ENCODE data around the gene PCBP3. TPM values are rescaled to one million over a fixed set of nuclear protein-coding genes. Genes with fewer than 3 reads are reported as not detected.

The PCBP3 gene
- polyA plus RNA-seq, 10 donors = 0.72 to 2.2 (median 1.2) TPM

Other genes with a start within 250 kb of the PCBP3 start
- 100 to 1,000 TPM in 3 of 10 donors, 10 to 100 TPM in 7; 53.7 to 116 (median 71.4) TPM for gene COL18A1, start 238.6 kb upstream of the PCBP3 start, polyA plus RNA-seq (ENCODE audit: insufficient read length in 10 of 10)
- 10 to 100 TPM; 11.9 to 19.9 (median 14.1) TPM for gene SLC19A1, start 101.3 kb upstream of the PCBP3 start, polyA plus RNA-seq (ENCODE audit: insufficient read length in 10 of 10)